ENCODE measurements around the gene CNNM4.

Gene CNNM4

DNA sequence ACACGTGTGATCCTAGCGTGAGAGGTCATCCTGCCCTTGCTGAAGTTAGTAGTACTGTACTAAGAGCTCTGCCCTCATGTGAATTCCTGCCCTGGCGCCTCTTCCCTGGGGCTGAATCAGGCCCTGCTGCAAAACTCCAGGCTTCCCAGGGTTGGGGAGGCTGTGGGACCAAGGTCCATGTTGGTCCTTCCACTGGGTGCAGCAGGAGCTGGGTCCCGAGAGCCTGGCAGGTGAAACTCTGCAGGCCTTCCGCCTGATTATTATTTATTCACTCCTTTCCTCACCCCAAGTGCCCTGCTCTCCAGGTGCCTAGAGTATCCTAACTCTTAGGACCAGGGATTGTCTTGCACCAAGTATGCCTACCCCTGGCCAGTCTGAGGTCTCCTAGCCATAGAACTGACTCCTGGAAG, 50.1 kb downstream of the CNNM4 start:
- DNase-seq (ENCODE audit: low read depth), result no peak

- no peak for DNase-seq (ENCODE audit: low read depth)
Measured at GRCh38 chr2:96811917-96812316, 51.2 kb downstream of the CNNM4 start.

GRCh38 chr2:96813656-96814055, 53.0 kb downstream of the CNNM4 start:
- no peak for DNase-seq (ENCODE audit: low read depth)

DNA sequence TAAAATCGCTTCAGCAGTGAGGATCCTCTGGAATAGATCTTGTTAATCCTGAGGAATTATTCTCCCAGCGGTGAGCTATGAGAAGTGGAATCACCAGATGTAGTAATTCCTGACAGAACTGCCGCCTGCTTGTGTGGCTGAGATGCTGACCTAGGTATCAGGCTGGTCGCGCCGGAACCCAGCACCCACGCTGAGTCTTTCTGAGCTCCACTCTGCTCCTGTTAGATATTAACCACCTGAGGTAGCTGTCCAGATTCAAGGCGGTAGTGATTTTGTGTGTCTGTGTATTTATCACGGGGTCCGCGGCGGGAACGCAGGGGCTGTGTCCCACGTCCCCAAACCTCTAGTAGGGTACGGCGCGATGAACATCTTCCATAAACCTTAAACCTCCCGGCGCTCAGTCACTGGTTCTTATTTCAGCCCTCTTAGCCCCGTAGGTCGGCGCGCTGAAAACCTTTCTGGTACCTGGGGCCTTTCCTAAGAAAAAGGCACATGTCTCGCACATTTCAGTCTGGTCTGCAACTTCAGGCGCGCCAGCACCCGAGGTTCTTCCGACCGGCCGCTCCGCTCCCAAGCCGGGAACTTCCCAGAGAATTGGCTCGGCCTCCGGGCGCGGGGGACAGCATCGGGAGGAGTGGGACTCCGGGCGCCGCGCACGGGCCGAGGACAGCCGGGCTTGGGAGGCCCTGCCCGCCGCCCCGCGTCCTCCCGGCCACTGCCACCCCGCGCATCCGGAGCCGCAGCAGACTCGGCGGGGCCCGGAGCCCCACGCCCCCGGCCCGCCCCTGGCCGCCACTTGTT, 54.8 kb downstream of the CNNM4 start:
- DNase-seq (ENCODE audit: low read depth), result peak; percentile 20

- DNase-seq (ENCODE audit: low read depth), result peak; percentile 93
Measured at GRCh38 chr2:96816127-96816835, 55.6 kb downstream of the CNNM4 start, which contains the start of gene CNNM3. CNNM3 (plus strand) TSS chr2:96816268; CDS start chr2:96816278, 10 bp downstream.

DNA sequence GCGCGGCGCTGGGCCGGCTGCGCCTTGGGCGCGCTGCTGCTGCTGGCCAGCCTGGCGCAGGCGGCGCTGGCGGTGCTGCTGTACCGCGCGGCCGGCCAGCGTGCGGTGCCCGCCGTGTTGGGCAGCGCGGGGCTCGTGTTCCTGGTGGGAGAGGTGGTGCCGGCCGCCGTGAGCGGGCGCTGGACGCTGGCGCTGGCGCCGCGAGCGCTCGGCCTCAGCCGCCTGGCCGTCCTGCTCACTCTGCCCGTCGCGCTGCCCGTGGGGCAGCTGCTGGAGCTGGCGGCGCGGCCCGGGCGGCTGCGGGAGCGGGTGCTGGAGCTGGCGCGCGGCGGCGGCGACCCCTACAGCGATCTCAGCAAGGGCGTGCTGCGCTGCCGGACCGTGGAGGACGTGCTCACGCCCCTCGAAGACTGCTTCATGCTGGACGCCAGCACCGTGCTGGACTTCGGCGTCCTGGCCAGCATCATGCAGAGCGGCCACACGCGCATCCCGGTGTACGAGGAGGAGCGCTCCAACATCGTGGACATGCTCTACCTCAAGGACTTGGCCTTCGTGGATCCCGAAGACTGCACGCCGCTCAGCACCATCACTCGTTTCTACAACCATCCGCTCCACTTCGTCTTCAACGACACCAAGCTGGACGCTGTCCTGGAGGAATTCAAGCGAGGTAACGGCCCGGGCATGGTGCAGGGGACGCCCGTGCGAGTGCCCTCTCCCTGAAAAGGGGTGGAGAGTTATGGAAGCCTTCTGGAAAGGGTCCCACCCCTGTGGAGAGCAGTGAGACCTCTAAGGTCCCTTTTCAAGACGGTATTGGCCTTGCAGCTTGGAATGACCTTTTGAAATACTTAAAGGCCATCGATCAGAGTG, 56.4 kb downstream of the CNNM4 start:
- DNase-seq (ENCODE audit: low read depth), result no peak

DNA sequence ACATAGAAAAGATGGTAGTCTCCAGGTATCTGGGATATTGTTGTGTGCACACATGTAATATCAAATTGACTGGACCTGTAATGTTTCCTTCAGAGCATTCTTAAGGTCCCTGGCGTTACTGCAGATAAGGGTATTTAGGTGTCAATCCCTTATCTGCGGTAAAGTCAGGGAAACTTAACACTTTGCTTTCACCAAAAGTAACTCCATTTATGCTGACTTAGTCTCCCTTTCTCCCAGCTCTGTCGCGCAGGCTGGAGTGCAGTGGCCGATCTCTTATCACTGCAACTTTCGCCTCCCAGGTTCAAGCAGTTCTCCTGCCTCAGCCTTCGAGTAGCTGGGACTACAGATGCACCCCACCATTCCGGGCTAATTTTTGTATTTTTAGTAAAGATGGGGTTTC, 57.2 kb downstream of the CNNM4 start:
- no peak for DNase-seq (ENCODE audit: low read depth)

DNA sequence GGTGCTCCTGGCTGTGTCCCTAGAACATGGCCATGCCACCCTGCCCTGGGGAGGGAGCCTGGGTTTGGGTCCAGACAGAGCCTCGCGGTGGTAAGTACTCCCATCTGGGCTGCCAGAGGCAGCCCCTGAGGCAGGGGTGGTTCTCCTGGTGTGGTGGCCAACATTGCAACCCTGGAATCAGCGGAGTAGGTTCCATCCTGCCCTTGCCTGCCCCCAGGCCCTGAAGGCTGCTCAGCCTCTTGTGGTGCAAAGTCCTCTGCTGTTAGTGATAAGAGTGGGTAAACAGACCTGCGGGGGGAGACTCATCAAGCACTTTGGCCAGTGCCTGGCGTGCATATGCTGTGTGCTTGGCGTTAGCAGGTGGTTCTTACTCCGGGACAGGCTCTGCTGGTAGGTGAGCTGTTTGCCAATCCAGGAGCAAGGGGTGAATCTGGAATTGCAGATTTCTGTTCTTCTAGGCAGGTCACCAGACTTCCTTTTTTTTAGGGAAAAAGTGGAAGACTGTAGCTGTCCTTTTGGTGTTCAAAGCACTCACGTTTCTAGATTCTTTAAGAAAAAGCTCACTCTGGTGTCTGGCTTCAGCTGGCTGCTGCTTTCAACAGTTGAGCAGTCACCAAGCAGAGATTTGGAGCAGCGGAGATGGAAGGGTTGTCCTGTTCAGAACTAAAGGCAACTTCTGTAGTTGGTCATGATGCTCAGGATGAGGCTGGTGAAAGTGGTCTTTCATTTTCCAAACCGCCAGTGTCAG, 58.6 kb downstream of the CNNM4 start:
- DNase-seq (ENCODE audit: low read depth), result no peak

GRCh38 chr2:96819876-96820511, 59.3 kb downstream of the CNNM4 start:
- no peak for DNase-seq (ENCODE audit: low read depth)

DNA sequence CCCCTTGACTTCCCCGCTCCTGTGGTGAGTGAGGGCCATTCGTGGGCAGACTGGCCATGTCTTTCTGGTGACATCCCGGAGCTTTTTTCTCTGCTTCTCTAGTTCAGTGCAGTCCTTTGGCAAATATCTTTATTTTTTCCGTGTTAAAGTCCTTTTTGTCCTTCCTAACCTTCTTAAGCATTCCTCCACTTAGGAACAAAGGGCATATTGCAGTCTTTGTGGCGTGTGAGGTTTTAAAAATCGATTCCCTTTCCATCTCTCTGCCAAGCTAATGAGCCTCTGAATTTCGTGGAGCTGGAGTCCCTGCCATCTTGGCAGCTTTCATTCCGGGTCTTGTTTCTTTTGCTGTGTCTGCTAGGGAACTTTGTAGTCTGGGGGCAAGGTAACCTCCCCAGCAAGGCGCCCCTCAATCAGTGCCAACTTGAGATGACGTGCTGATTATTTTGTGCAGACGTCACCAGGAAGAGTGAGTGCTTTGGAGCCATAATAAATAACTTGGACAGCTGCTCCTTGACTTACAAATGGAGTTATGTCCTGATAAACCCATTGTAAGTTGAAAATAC, 60.5 kb downstream of the CNNM4 start:
- DNase-seq (ENCODE audit: low read depth), result no peak

- DNase-seq (ENCODE audit: low read depth), result no peak
Measured at GRCh38 chr2:96822786-96823185, 62.1 kb downstream of the CNNM4 start.

DNA sequence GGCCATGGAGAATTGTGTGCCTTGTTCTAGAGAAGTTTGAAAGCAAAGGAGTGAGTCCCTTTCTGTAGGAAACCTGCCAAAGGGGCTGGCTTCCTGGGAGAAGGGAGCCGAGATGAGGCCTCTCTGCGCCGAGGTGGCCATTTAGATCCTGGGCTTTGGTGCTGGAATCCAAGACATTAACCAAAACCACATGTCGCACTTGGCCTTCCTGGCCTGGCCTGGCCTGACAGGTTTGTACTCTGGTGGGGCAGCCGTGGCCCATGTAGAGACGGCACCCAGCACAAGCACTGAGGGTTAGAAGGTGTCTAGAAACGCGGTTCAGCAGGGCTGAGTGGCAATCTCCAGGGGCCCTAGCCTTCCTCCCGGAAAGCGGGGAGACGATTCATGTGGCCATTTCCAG, 62.5 kb downstream of the CNNM4 start:
- DNase-seq (ENCODE audit: low read depth), result no peak

DNA sequence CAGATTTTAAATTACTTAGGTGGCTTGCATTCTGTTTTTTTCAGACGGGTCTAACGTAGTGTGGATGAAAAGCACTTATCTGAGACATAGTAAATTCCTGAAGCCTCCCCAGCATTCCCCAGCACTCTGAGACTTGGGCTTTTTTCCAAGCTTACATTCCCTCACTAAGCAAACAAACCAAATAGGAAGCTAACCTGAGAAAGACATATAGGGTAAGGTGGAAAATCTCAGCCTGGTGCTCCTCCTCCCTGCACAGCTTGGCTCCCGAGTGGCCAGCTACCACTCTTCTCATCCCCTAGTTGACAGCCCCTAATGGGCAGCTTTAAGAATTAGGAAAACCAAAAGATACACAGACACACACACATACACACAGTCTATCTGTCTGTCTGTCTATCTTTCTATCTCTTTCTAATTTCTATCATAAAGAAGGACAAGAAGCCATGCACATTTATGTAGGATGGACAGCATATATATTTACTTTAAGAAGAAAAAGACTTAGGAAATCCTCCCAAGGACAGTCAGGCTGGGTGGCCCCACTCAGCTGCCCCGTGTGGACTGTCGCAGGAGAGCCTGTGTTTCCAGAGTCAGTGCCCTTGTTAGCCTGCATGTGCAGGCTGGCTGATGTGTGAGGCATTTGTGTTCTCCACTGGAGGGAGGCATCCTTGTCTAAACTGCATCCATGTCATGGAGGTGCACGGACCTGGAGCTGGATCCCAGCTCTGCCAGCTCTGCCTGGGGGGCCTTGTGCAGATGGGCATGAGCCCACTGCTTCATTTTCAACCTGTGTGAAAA, 63.6 kb downstream of the CNNM4 start:
- DNase-seq (ENCODE audit: low read depth), result no peak

DNA sequence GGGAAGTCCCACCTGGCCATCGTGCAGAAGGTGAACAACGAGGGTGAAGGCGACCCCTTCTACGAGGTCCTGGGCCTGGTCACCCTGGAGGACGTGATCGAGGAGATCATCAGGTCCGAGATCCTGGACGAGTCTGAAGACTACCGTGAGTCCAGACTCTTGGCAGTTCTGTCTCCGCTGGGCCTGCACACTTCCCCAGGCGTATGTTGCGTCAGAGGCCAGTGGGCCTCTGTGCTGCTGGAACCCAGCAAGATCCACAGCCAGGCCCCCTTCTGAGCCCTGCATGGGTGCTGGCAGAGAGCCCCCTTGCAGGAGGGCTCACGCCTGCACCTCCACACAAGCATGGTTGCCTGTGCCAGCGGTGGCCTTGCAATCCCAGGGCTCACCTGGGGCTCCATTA, 64.4 kb downstream of the CNNM4 start:
- DNase-seq (ENCODE audit: low read depth), result no peak

DNA sequence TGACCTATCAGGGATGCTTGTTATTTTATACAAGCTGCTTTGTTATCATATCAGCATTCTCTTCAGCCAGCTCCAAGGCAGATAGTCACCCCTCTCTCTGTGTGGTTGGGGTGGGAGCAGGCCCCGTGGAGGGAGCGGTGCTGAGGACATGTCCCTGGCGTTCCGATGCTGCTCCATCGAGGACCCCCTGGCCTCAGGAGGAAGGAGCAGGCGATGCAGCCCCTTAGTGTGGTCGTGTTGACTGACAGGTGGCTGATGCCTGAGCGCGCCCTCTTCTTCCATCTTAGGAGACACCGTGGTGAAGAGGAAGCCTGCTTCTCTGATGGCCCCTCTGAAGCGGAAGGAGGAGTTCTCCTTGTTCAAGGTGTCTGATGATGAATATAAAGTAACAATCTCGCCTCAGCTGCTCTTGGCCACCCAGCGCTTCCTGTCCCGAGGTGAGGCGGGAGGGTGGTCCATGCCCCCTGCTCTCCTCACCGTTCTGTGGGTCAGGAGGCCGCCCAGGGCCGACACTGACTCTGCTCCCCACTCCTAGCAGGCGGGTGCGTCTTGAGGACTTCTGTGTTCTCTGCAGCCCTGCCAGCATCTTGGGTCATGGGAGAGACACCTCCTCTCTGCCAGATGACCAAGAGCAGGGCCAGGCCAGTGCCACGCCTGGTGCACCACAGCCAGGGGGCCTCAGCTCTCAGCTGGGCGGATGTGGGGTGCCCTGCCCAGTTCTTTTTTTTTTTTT, 66.0 kb downstream of the CNNM4 start:
- no peak for DNase-seq (ENCODE audit: low read depth)

DNA sequence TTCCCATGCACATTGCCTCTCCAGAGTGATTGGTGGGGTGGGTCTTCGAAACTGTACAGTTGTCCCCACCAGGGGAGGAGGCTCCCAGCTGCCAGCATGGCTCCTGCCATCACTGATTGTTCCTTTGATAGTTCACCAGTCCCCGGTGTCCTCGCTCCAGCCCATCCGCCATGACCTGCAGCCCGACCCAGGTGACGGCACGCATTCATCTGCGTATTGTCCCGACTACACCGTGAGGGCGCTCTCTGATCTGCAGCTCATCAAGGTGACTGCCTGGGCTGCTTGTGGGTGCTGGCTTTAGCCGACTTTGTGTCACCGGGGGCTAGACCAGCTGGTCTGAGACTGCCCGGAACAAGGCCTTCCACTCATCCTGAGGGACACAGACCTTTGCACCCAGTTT, 67.7 kb downstream of the CNNM4 start:
- no peak for DNase-seq (ENCODE audit: low read depth)

DNA sequence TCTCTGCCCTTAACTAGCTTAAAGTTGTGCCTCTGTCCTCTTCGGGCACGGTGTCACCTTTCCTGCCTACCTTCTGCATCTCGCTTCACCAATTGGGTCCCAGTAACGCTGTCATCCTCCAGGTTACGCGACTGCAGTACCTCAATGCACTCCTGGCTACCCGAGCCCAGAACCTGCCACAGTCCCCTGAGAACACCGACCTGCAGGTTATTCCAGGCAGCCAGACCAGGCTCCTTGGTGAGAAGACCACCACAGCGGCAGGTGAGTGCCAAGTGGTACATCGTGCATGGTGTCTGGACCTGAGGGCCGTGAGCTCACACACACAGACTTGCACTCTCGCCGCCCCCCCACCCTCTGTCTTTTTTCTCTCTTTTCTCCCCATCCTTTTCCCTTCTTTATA, 68.2 kb downstream of the CNNM4 start:
- DNase-seq (ENCODE audit: low read depth), result no peak

DNA sequence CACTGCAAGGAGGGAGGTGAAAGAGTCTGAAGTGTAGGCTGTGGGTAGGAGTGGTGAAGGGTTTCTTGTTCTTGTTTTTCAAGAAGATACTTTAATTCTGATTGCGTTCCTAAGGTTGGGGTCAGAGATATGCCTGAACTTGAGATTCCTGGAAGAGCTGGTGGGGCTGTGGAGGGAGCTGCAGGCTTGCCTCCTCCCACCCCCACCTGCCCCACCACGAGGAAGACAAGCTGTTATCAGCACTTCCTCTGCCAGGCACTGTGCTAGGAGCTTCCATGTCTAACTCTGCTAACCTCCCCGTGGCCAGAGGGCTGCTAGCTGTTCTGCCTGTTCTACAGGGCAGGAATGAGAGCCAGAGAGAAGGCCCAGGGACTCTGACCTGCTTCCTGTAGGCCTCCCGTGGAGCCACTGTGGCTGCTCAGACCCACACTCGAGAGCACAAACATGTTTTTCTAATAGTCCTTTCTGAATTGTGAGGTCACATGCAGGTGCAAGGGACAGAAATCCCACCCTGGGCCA, 69.4 kb downstream of the CNNM4 start:
- DNase-seq (ENCODE audit: low read depth), result no peak

DNA sequence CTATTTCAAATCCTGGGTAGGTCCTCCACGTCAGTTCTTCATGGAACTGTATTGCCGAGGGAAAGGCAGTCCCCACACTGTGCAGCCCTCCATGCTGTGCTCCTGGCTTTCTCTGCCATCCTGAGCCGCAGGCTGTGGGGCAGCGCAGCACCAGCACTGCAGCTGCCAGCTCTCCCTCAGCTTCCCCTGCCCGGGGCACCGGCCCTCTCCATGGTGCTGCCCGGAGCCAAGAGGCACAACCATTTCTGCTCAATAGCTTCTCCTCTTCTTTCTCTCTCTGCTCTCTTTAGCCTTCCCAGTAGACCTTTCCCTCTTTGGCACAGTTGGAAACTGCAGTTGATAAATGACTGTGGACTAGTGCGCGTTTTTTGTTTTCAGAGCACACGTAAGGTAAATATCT, 71.0 kb downstream of the CNNM4 start:
- no peak for DNase-seq (ENCODE audit: low read depth)
